K562 (cell line): ENCODE results near the gene NTSR1. TPM values are rescaled to one million over a fixed set of nuclear protein-coding genes. Genes with fewer than 3 reads are reported as not detected.
A peak's percentile ranks its signal among the peaks of the same experiment; 100 is the strongest.

Experiments used
- ARID4B ChIP-seq: sonication (generic); formaldehyde crosslinking; IDR thresholded peaks from 2 replicates; pipeline ENCODE4 v1.8.0; 2022; ENCODE audit warnings: mild to moderate bottlenecking, missing genetic modification reagents
- ATF1 ChIP-seq, 2 experiments: fragments of 450-650 bp in 1 of 2; IDR thresholded peaks; 2 replicates each; pipeline ENCODE4 v1.6.1; 2016; ENCODE audit warnings: missing compliant biosample characterization in 1 of 2, missing genetic modification characterization in 1 of 2
- CBFB ChIP-seq: sonication (generic); formaldehyde crosslinking; IDR thresholded peaks from 2 replicates; pipeline ENCODE4 v1.4.0; 2020; ENCODE audit warnings: mild to moderate bottlenecking, missing genetic modification reagents
- CGGBP1 ChIP-seq: fragments of 250-450 bp; sonication (Bioruptor Pico); IDR thresholded peaks from 2 replicates; pipeline ENCODE4 v1.9.0; 2021; ENCODE audit warnings: mild to moderate bottlenecking
- DPF2 ChIP-seq: fragments of 450-650 bp; IDR thresholded peaks from 2 replicates; pipeline ENCODE4 v1.6.1; 2016
- ETV5 ChIP-seq: sonication (generic); formaldehyde crosslinking; IDR thresholded peaks from 2 replicates; pipeline ENCODE4 v1.4.0; 2020; ENCODE audit warnings: low read depth, mild to moderate bottlenecking, missing genetic modification reagents
- HBP1 ChIP-seq: fragments of 450-650 bp; formaldehyde crosslinking; IDR thresholded peaks from 2 replicates; pipeline ENCODE4 v1.4.0; 2022; ENCODE audit warnings: missing genetic modification characterization
- IRF1 ChIP-seq: sonication (generic); formaldehyde crosslinking; IDR thresholded peaks from 2 replicates; pipeline ENCODE4 v1.8.0; 2022; ENCODE audit warnings: missing genetic modification reagents, mild to moderate bottlenecking, borderline replicate concordance
- LARP7 ChIP-seq: fragments of 450-650 bp; IDR thresholded peaks from 2 replicates; pipeline ENCODE4 v1.6.1; 2016
- MAFG ChIP-seq: fragments of 450-650 bp; conservative IDR thresholded peaks from 2 replicates; pipeline ENCODE4 v1.6.1; 2016; ENCODE audit warnings: missing genetic modification characterization, missing compliant biosample characterization
- MECOM ChIP-seq: fragments of 250-450 bp; sonication (Bioruptor Pico); IDR thresholded peaks from 2 replicates; pipeline ENCODE4 v1.8.0; 2022; ENCODE audit warnings: inconsistent platforms
- NBN ChIP-seq: fragments of 450-650 bp; IDR thresholded peaks from 2 replicates; pipeline ENCODE4 v1.6.1; 2016; ENCODE audit warnings: low read depth, mild to moderate bottlenecking
- NFE2 ChIP-seq: IDR thresholded peaks from 2 replicates; pipeline ENCODE4 v1.6.1; 2014; ENCODE audit warnings: antibody characterized with exemption, low read depth
- NR2C2 ChIP-seq, 2 experiments: fragments of 200-800 bp in 1 of 2; sonication (Bioruptor generic) in 1 of 2; sonication (generic) in 1 of 2; formaldehyde crosslinking in 1 of 2; IDR thresholded peaks; 2 replicates each; pipeline versions ENCODE4 v1.6.1 to v1.8.0; 2016 to 2022; ENCODE audit warnings: mild to moderate bottlenecking in 1 of 2, missing compliant biosample characterization in 1 of 2, missing genetic modification characterization in 1 of 2, missing genetic modification reagents in 1 of 2
- PHB ChIP-seq: fragments of 250-450 bp; sonication (Bioruptor Pico); IDR thresholded peaks from 2 replicates; pipeline ENCODE4 v1.5.0; 2021
- PTTG1 ChIP-seq: fragments of 450-650 bp; IDR thresholded peaks from 2 replicates; pipeline ENCODE4 v1.6.1; 2016; ENCODE audit warnings: low read depth, mild to moderate bottlenecking, missing genetic modification characterization, missing compliant biosample characterization
- SIRT6 ChIP-seq: IDR thresholded peaks from one replicate; pipeline ENCODE4 v1.6.1; 2012; ENCODE audit warnings: low read depth, mild to moderate bottlenecking, control low read depth, inconsistent platforms, low read length, moderate library complexity
- STAT5B ChIP-seq: fragments of 250-450 bp; sonication (Bioruptor Pico); IDR thresholded peaks from 2 replicates; pipeline ENCODE4 v1.8.0; 2021; ENCODE audit warnings: mild to moderate bottlenecking, inconsistent platforms
- TAF1 ChIP-seq: IDR thresholded peaks from 2 replicates; pipeline ENCODE4 v1.6.1; 2011; ENCODE audit warnings: mild to moderate bottlenecking, low read length, moderate library complexity; ENCODE audit not compliant: insufficient read depth, control insufficient read depth, severe bottlenecking; ENCODE audit errors: extremely low read depth
- WHSC1 ChIP-seq: IDR thresholded peaks from one replicate; pipeline ENCODE4 v1.6.1; 2012; ENCODE audit warnings: low read length, control low read depth, inconsistent platforms
- ZNF224 ChIP-seq: sonication (generic); formaldehyde crosslinking; IDR thresholded peaks from 2 replicates; pipeline ENCODE4 v1.8.0; 2022; ENCODE audit warnings: mild to moderate bottlenecking, missing genetic modification reagents
- ZNF253 ChIP-seq: fragments of 250-450 bp; sonication (Bioruptor Pico); conservative IDR thresholded peaks from 2 replicates; pipeline ENCODE4 v1.6.1; 2021; ENCODE audit warnings: mild to moderate bottlenecking
- ZNF830 ChIP-seq: fragments of 250-450 bp; sonication (Bioruptor Pico); IDR thresholded peaks from 2 replicates; pipeline ENCODE4 v1.5.0; 2021; ENCODE audit warnings: mild to moderate bottlenecking
- polyA plus RNA-seq, 8 experiments: library from polyadenylated mRNA; depleted of rRNA in 4 of 8; stranded (reverse) in 5 of 8; unstranded in 3 of 8; fragments of >200 nt; fragmentation: Nextera tagmentation in 2 of 8; fragmentation: Illumina TruSeq in 1 of 8; extraction: Ambion mirVana in 2 of 8; extraction: Trizol in 1 of 8; gene quantifications; 2 replicates each; pipeline versions ENCODE4 v1.2.1 to v1.2.3, GENCODE V29; 2011 to 2014; ENCODE audit warnings: inconsistent platforms in 1 of 8, missing spikeins in 1 of 8
- total RNA-seq, 7 experiments: library from RNA; depleted of rRNA in 6 of 7; stranded (reverse); fragments of >200 nt in 6 of 7; fragmentation: Illumina TruSeq in 2 of 7; extraction: Trizol in 2 of 7; gene quantifications; 2 replicates each; pipeline versions ENCODE4 v1.2.1 to v1.2.3, GENCODE V29; 2011 to 2021; ENCODE audit warnings: low replicate concordance in 1 of 7

NTSR1 gene
- total and polyA plus RNA-seq, 9 of the 15 experiments (the other 6 are each of a cell fraction or from before 2014, with no cell fraction given) = 0.04 to 0.40 (median 0.13) TPM; not detected in 3

GRCh38 chr20:62794007-62794724 lies 85.5 kb downstream of the NTSR1 start (continued):
- TF ChIP-seq NR2C2 (CRISPR knock-in tag; IDR thresholded peaks at IDR 0.05) = no peak
- TF ChIP-seq NR2C2 (tag; IDR thresholded peaks at IDR 0.05) = peak; percentile 37; the same call in 1 of the 2 replicates
- no peak for TF ChIP-seq MAFG
- TF ChIP-seq PHB (CRISPR knock-in tag) = no peak
- TF ChIP-seq CGGBP1 (CRISPR knock-in tag) = no peak
- TF ChIP-seq TAF1 = peak; percentile 87
- TF ChIP-seq ZNF224 (CRISPR knock-in tag) = no peak
- no peak for TF ChIP-seq CBFB (CRISPR knock-in tag)
- no peak for TF ChIP-seq WHSC1
- TF ChIP-seq NBN = no peak
- TF ChIP-seq MECOM = no peak
- peak; percentile 74 for TF ChIP-seq ARID4B (CRISPR knock-in tag)
- no peak for TF ChIP-seq IRF1
- no peak for TF ChIP-seq NFE2
- TF ChIP-seq ETV5 (CRISPR knock-in tag) = no peak
- TF ChIP-seq PTTG1 (tag) = no peak
- no peak for TF ChIP-seq ATF1 (CRISPR knock-in tag; IDR thresholded peaks at IDR 0.05)
- TF ChIP-seq ATF1 (tag; IDR thresholded peaks at IDR 0.05) = peak; percentile 47
- TF ChIP-seq SIRT6 = no peak
- TF ChIP-seq STAT5B = no peak
- no peak for TF ChIP-seq ZNF253 (CRISPR knock-in tag)
- TF ChIP-seq LARP7 = no peak
- 0 out of 2 replicates have a peak, but pooled peaks have one; percentile 40 for TF ChIP-seq ZNF830 (CRISPR knock-in tag)
- TF ChIP-seq DPF2 = no peak
- TF ChIP-seq HBP1 = 0 out of 2 replicates have a peak, but pooled peaks have one; percentile 37
